Astrocyte (in vitro differentiated cells and primary cell): ENCODE measurements around the gene ALOX15. TPM values are rescaled to one million over a fixed set of nuclear protein-coding genes. Genes with fewer than 3 reads are reported as not detected.

Source experiments
- DNase-seq: peaks from one replicate; pipeline ENCODE4 v3.0.0-alpha.2; 2010; ENCODE audit warnings: low read depth
- FAIRE-seq: peaks from 2 replicates; lab custom pipeline; 2011; peaks lifted over from hg19 to GRCh38; lab: Jason Lieb, UNC
- H2AFZ ChIP-seq: 2 replicates; pipeline ENCODE4 v1.6.0; 2012; ENCODE audit warnings: low read depth, low read length, inconsistent platforms
- H3K27ac ChIP-seq: 2 replicates; pipeline ENCODE4 v1.5.1; 2011; ENCODE audit warnings: low read depth, low read length, inconsistent platforms
- H3K27me3 ChIP-seq: 2 replicates; pipeline ENCODE4 v1.6.0; 2011; ENCODE audit warnings: low read length, inconsistent platforms; ENCODE audit not compliant: insufficient read depth
- H3K36me3 ChIP-seq: 2 replicates; pipeline ENCODE4 v1.5.1; 2011; ENCODE audit warnings: low read length, inconsistent platforms; ENCODE audit not compliant: insufficient read depth
- H3K4me1 ChIP-seq: 2 replicates; pipeline ENCODE4 v1.5.1; 2011; ENCODE audit warnings: low read length, inconsistent platforms; ENCODE audit not compliant: insufficient read depth
- H3K4me2 ChIP-seq: 2 replicates; pipeline ENCODE4 v1.6.0; 2012; ENCODE audit warnings: low read length, inconsistent platforms
- H3K4me3 ChIP-seq: 2 replicates; pipeline ENCODE4 v1.5.1; 2011; ENCODE audit warnings: low read depth, mild to moderate bottlenecking, low read length, inconsistent platforms; ENCODE audit not compliant: insufficient read depth
- H3K79me2 ChIP-seq: 2 replicates; pipeline ENCODE4 v1.6.0; 2012; ENCODE audit warnings: mild to moderate bottlenecking, low read length, inconsistent platforms; ENCODE audit not compliant: insufficient read depth
- H3K9ac ChIP-seq: 2 replicates; pipeline ENCODE4 v1.6.0; 2012; ENCODE audit warnings: mild to moderate bottlenecking, low read length, inconsistent platforms
- H3K9me3 ChIP-seq: 2 replicates; pipeline ENCODE4 v1.5.1; 2012; ENCODE audit warnings: low read depth, mild to moderate bottlenecking, low read length, inconsistent platforms; ENCODE audit not compliant: insufficient read depth
- H4K20me1 ChIP-seq: 2 replicates; pipeline ENCODE4 v1.6.0; 2012; ENCODE audit warnings: low read length, inconsistent platforms; ENCODE audit not compliant: insufficient read depth
- H3K27ac Mint-ChIP-seq: one replicate; pipeline ENCODE4 v1.8.0; 2021; ENCODE audit warnings: mild to moderate bottlenecking, mixed read lengths; ENCODE audit not compliant: unreplicated experiment
- H3K27me3 Mint-ChIP-seq: one replicate; pipeline ENCODE4 v1.8.0; 2021; ENCODE audit warnings: low read depth, mixed read lengths; ENCODE audit not compliant: unreplicated experiment
- H3K36me3 Mint-ChIP-seq: one replicate; pipeline ENCODE4 v1.8.0; 2021; ENCODE audit warnings: low read depth, mixed read lengths; ENCODE audit not compliant: unreplicated experiment
- H3K4me1 Mint-ChIP-seq: one replicate; pipeline ENCODE4 v1.8.0; 2021; ENCODE audit warnings: low read depth, mixed read lengths; ENCODE audit not compliant: unreplicated experiment
- H3K4me3 Mint-ChIP-seq: one replicate; pipeline ENCODE4 v1.8.0; 2021; ENCODE audit warnings: mild to moderate bottlenecking, moderate library complexity, mixed read lengths; ENCODE audit not compliant: unreplicated experiment
- H3K9me3 Mint-ChIP-seq: one replicate; pipeline ENCODE4 v1.8.0; 2021; ENCODE audit warnings: mild to moderate bottlenecking, mixed read lengths; ENCODE audit not compliant: unreplicated experiment
- EZH2 ChIP-seq: IDR thresholded peaks from 2 replicates; pipeline ENCODE4 v1.6.1; 2012; ENCODE audit warnings: mild to moderate bottlenecking, low read length, inconsistent platforms; ENCODE audit not compliant: insufficient read depth
- total RNA-seq: library from RNA; stranded (reverse); gene quantifications from 2 replicates; pipeline ENCODE4 v1.2.1, GENCODE V29; 2021
- TF ChIP-seq, protein P1 (sequence below): IDR thresholded peaks from 2 replicates; pipeline ENCODE4 v1.5.1; 2011; ENCODE audit warnings: low read depth, mild to moderate bottlenecking, inconsistent platforms, low read length, moderate library complexity; ENCODE audit not compliant: insufficient read depth

ALOX15 gene
- total RNA-seq, 1 donor from 2014 or later, result 0.07 TPM

DNA sequence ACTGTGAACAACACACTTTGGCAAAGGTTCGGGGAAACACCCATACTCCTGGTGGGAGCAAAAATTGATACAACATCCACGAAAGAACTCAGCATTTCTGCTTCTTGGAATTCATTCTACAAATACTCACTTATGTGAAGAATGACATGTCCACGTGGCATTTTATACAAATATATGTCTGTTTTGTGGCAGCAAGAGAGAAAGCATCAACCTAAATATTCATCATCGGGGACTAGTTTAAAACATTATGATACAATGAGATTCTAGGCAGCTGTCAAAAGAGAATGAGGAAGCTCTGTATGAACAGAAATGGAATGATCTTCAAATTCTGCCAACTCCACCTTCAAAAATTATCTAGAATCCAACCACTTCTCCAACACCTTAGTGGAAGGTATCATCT lies 25.7 kb upstream of the ALOX15 start:
- Histone ChIP-seq H3K27ac (no peak overlapping the region), H3K4me3 (no peak overlapping the region), H3K36me3 (peaks cover 5% of the 10 kb centered on the region), H2AFZ (no peak overlapping the region), H3K27me3 (peaks cover 10% of the 10 kb centered on the region), H3K4me2 (no peak overlapping the region), H4K20me1 (no peaks in the 10 kb centered on the region), H3K9ac (no peak overlapping the region), H3K4me1 (no peaks in the 10 kb centered on the region), H3K9me3 (no peaks in the 10 kb centered on the region), H3K79me2 (no peaks in the 10 kb centered on the region)
- TF ChIP-seq, protein P1, sequence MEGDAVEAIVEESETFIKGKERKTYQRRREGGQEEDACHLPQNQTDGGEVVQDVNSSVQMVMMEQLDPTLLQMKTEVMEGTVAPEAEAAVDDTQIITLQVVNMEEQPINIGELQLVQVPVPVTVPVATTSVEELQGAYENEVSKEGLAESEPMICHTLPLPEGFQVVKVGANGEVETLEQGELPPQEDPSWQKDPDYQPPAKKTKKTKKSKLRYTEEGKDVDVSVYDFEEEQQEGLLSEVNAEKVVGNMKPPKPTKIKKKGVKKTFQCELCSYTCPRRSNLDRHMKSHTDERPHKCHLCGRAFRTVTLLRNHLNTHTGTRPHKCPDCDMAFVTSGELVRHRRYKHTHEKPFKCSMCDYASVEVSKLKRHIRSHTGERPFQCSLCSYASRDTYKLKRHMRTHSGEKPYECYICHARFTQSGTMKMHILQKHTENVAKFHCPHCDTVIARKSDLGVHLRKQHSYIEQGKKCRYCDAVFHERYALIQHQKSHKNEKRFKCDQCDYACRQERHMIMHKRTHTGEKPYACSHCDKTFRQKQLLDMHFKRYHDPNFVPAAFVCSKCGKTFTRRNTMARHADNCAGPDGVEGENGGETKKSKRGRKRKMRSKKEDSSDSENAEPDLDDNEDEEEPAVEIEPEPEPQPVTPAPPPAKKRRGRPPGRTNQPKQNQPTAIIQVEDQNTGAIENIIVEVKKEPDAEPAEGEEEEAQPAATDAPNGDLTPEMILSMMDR, result no peak
- TF ChIP-seq EZH2, result no peak
- peaks cover 1% of the 10 kb centered on the region for H3K9me3 Mint-ChIP-seq
- peaks cover 3% of the 10 kb centered on the region for H3K4me1 Mint-ChIP-seq
- peaks cover 29% of the 10 kb centered on the region for H3K27me3 Mint-ChIP-seq
- no peak overlapping the region for H3K27ac Mint-ChIP-seq
- H3K4me3 Mint-ChIP-seq, result no peak overlapping the region
- H3K36me3 Mint-ChIP-seq, result peaks cover 12% of the 10 kb centered on the region
- DNase-seq (no peak), FAIRE-seq (no peak)

DNA sequence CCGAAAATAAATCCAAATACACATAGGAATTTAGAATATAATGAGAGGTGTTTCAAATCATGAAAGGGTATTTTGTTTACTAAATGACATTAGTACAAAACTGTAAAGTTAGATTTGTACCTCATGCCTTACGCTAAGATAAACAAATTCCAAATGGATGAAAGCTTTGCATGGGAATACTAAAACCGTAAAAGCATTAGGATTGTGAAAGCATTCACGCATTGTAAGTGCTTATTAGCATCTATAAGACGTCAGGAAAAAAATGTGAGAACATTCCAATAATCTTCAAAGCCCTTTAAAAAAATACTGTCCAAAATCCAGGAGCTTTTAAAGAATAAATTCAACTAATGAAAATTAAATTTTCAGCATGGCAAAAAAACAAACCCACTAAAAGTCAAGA lies 24.8 kb upstream of the ALOX15 start:
- FAIRE-seq (no peak), DNase-seq (no peak)
- peaks cover 3% of the 10 kb centered on the region for H3K4me1 Mint-ChIP-seq
- H3K36me3 ChIP-seq, result peaks cover 5% of the 10 kb centered on the region
- no peak for TF ChIP-seq EZH2
- TF ChIP-seq, protein P1, result no peak
- H3K9me3 Mint-ChIP-seq, result peaks cover 1% of the 10 kb centered on the region
- H3K4me3 Mint-ChIP-seq, result no peak overlapping the region
- no peaks in the 10 kb centered on the region for H3K4me1 ChIP-seq
- H3K27me3 ChIP-seq, result peaks cover 10% of the 10 kb centered on the region
- no peaks in the 10 kb centered on the region for H3K79me2 ChIP-seq
- peaks cover 11% of the 10 kb centered on the region for H3K36me3 Mint-ChIP-seq
- no peak overlapping the region for H3K4me3 ChIP-seq
- H3K27ac Mint-ChIP-seq, result no peak overlapping the region
- H3K9ac ChIP-seq, result no peak overlapping the region
- H2AFZ ChIP-seq, result no peak overlapping the region
- no peak overlapping the region for H3K27ac ChIP-seq
- H3K4me2 ChIP-seq, result no peak overlapping the region
- H3K27me3 Mint-ChIP-seq, result peaks cover 29% of the 10 kb centered on the region
- H3K9me3 ChIP-seq, result no peaks in the 10 kb centered on the region
- no peaks in the 10 kb centered on the region for H4K20me1 ChIP-seq

DNA sequence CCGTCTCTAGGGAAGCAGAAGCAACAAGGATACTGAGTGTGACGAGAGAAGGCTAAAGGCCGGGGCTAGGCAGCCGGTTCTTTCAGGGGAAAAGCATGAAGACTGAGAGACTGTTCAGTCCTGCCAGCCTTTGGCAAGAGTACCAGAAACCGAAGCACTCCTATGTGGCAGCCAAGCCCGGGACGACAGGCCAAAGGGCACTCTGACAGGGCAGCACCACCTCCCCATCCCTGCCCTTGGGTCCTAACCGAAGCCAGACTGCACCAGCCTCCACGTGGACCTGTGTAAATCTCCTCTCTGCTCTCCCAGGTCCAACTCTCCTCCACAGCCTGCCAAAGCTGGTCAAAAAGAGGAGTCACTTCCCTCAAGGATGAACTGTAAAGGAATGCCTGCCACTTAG lies 23.5 kb upstream of the ALOX15 start:
- TF ChIP-seq, protein P1, result no peak
- DNase-seq (no peak), FAIRE-seq (no peak)
- H3K9me3 ChIP-seq, result no peaks in the 10 kb centered on the region
- no peak overlapping the region for H3K4me3 Mint-ChIP-seq
- no peak overlapping the region for H3K27ac Mint-ChIP-seq
- H3K4me1 Mint-ChIP-seq, result peaks cover 5% of the 10 kb centered on the region
- no peaks in the 10 kb centered on the region for H3K36me3 ChIP-seq
- no peaks in the 10 kb centered on the region for H4K20me1 ChIP-seq
- no peak overlapping the region for H3K4me3 ChIP-seq
- no peaks in the 10 kb centered on the region for H3K79me2 ChIP-seq
- no peak overlapping the region for H2AFZ ChIP-seq
- H3K4me2 ChIP-seq, result no peak overlapping the region
- peaks cover 29% of the 10 kb centered on the region for H3K27me3 Mint-ChIP-seq
- H3K9ac ChIP-seq, result no peak overlapping the region
- peaks cover 1% of the 10 kb centered on the region for H3K9me3 Mint-ChIP-seq
- H3K27me3 ChIP-seq, result peaks cover 10% of the 10 kb centered on the region
- no peak overlapping the region for H3K27ac ChIP-seq
- H3K4me1 ChIP-seq, result no peaks in the 10 kb centered on the region
- peaks cover 3% of the 10 kb centered on the region for H3K36me3 Mint-ChIP-seq
